Neural progenitor cell (in vitro differentiated cells): ENCODE measurements around the gene ALS2CL. TPM values are rescaled to one million over a fixed set of nuclear protein-coding genes. Genes with fewer than 3 reads are reported as not detected.

Experiments used
- DNase-seq: peaks from one replicate; pipeline ENCODE4 v3.0.0-alpha.2; 2016; ENCODE audit warnings: low spot score
- H2AFZ ChIP-seq: fragments of 200-600 bp; sonication (generic); replicated peaks from 2 replicates; pipeline ENCODE4 v1.6.1; 2016; ENCODE audit warnings: antibody characterized with exemption
- H3F3A ChIP-seq: fragments of 200-600 bp; sonication (generic); 2 replicates; pipeline ENCODE4 v1.6.1; 2016; ENCODE audit warnings: antibody characterized with exemption, low read depth
- H3K27ac ChIP-seq: fragments of 200-600 bp; sonication (generic); 2 replicates; pipeline ENCODE4 v1.5.1; 2016; ENCODE audit warnings: mild to moderate bottlenecking
- H3K27me3 ChIP-seq: fragments of 200-600 bp; sonication (generic); 2 replicates; pipeline ENCODE4 v1.6.1; 2016; ENCODE audit warnings: mild to moderate bottlenecking, moderate library complexity
- H3K36me3 ChIP-seq: fragments of 200-600 bp; sonication (generic); 2 replicates; pipeline ENCODE4 v1.5.1; 2016
- H3K4me1 ChIP-seq: fragments of 200-600 bp; sonication (generic); 2 replicates; pipeline ENCODE4 v1.6.1; 2016; ENCODE audit warnings: mixed run types
- H3K4me2 ChIP-seq: fragments of 200-600 bp; sonication (generic); 2 replicates; pipeline ENCODE4 v1.6.1; 2016
- H3K4me3 ChIP-seq: fragments of 200-600 bp; sonication (generic); 2 replicates; pipeline ENCODE4 v1.5.1; 2016
- H3K79me2 ChIP-seq: fragments of 200-600 bp; sonication (generic); 2 replicates; pipeline ENCODE4 v1.6.1; 2016; ENCODE audit warnings: low read depth
- H3K9ac ChIP-seq: fragments of 200-600 bp; sonication (generic); 2 replicates; pipeline ENCODE4 v1.6.1; 2016
- H3K9me3 ChIP-seq: fragments of 200-600 bp; sonication (generic); 2 replicates; pipeline ENCODE4 v1.5.1; 2016; ENCODE audit warnings: low read depth
- H4K20me1 ChIP-seq: fragments of 200-600 bp; sonication (generic); 2 replicates; pipeline ENCODE4 v1.6.1; 2016; ENCODE audit warnings: low read depth
- H3K27ac Mint-ChIP-seq: 3 replicates; pipeline ENCODE4 v1.8.0; 2021; ENCODE audit warnings: mixed read lengths
- H3K27me3 Mint-ChIP-seq: 2 replicates; pipeline ENCODE4 v1.8.0; 2022; ENCODE audit warnings: low read depth, mild to moderate bottlenecking, inconsistent platforms, moderate library complexity, mixed read lengths; ENCODE audit not compliant: insufficient read depth
- H3K36me3 Mint-ChIP-seq: 3 replicates; pipeline ENCODE4 v1.8.0; 2021; ENCODE audit warnings: mixed read lengths
- H3K4me1 Mint-ChIP-seq: 3 replicates; pipeline ENCODE4 v1.8.0; 2021; ENCODE audit warnings: mixed read lengths
- H3K4me3 Mint-ChIP-seq: 3 replicates; pipeline ENCODE4 v1.8.0; 2021; ENCODE audit warnings: mild to moderate bottlenecking, moderate library complexity, mixed read lengths
- H3K9me3 Mint-ChIP-seq: 3 replicates; pipeline ENCODE4 v1.8.0; 2020; ENCODE audit warnings: mixed read lengths
- EZH2 ChIP-seq: fragments of 200-600 bp; sonication (generic); IDR thresholded peaks from 2 replicates; pipeline ENCODE4 v1.6.1; 2017; ENCODE audit warnings: antibody characterized with exemption, mild to moderate bottlenecking, moderate library complexity
- EZH2phosphoT487 ChIP-seq: fragments of 200-600 bp; sonication (generic); IDR thresholded peaks from 2 replicates; pipeline ENCODE4 v1.6.1; 2017; ENCODE audit warnings: antibody characterized with exemption
- total RNA-seq: library from RNA; depleted of rRNA; stranded (reverse); fragments of >200 nt; gene quantifications from 2 replicates; pipeline ENCODE4 v1.2.3, GENCODE V29; 2015; ENCODE audit warnings: low replicate concordance
- TF ChIP-seq, protein P1 (sequence below): fragments of 200-600 bp; sonication (generic); IDR thresholded peaks from 2 replicates; pipeline ENCODE4 v1.5.1; 2017; ENCODE audit warnings: antibody characterized with exemption, mild to moderate bottlenecking

Gene ALS2CL
- total RNA-seq, 1 donor from 2014 or later, result 1.3 TPM

- Histone ChIP-seq H4K20me1 (no peaks in the 10 kb centered on the region), H3K27ac (no peak overlapping the region), H3K9me3 (no peaks in the 10 kb centered on the region), H3K27me3 (no peaks in the 10 kb centered on the region), H3K36me3 (no peaks in the 10 kb centered on the region), H3K4me1 (no peaks in the 10 kb centered on the region), H3K79me2 (no peaks in the 10 kb centered on the region), H3K4me3 (no peak overlapping the region), H2AFZ (no peak overlapping the region), H3K9ac (no peak overlapping the region), H3F3A (no peaks in the 10 kb centered on the region), H3K4me2 (no peak overlapping the region)
- Mint-ChIP-seq H3K36me3 (no peaks in the 10 kb centered on the region), H3K9me3 (no peaks in the 10 kb centered on the region), H3K4me3 (no peak overlapping the region), H3K4me1 (no peaks in the 10 kb centered on the region), H3K27ac (no peak overlapping the region), H3K27me3 (peaks cover 2% of the 10 kb centered on the region)
- no peak for TF ChIP-seq EZH2
- TF ChIP-seq EZH2phosphoT487, result no peak
- TF ChIP-seq, protein P1, sequence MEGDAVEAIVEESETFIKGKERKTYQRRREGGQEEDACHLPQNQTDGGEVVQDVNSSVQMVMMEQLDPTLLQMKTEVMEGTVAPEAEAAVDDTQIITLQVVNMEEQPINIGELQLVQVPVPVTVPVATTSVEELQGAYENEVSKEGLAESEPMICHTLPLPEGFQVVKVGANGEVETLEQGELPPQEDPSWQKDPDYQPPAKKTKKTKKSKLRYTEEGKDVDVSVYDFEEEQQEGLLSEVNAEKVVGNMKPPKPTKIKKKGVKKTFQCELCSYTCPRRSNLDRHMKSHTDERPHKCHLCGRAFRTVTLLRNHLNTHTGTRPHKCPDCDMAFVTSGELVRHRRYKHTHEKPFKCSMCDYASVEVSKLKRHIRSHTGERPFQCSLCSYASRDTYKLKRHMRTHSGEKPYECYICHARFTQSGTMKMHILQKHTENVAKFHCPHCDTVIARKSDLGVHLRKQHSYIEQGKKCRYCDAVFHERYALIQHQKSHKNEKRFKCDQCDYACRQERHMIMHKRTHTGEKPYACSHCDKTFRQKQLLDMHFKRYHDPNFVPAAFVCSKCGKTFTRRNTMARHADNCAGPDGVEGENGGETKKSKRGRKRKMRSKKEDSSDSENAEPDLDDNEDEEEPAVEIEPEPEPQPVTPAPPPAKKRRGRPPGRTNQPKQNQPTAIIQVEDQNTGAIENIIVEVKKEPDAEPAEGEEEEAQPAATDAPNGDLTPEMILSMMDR, result no peak
- DNase-seq, result no peak
These were observed 38.3 kb upstream of the ALS2CL start for GRCh38 chr3:46731795-46732194.

DNA sequence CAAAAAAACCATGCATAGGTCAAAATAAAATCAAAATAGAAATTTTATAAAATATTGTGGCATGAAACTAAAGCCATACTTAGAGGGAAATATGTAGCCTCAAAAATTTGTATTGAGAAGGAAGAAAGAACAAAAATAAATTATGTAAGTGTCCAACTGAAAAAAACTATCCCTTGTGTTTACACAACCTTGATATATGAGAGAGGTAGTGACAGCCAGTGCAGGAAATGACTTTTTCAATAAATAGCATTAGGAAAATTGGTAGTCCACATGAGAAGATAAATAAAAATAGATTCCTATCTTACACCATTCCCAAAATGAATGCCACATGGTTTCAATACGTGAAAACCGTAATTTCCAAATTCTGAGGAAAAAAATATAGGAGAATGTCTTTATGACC is 37.3 kb upstream of the ALS2CL start:
- Histone ChIP-seq H4K20me1 (no peaks in the 10 kb centered on the region), H3K4me3 (no peak overlapping the region), H3F3A (no peaks in the 10 kb centered on the region), H3K9me3 (no peaks in the 10 kb centered on the region), H3K9ac (no peak overlapping the region), H3K27me3 (no peaks in the 10 kb centered on the region), H2AFZ (no peak overlapping the region), H3K4me1 (no peaks in the 10 kb centered on the region), H3K27ac (no peak overlapping the region), H3K36me3 (no peaks in the 10 kb centered on the region), H3K4me2 (no peak overlapping the region), H3K79me2 (no peaks in the 10 kb centered on the region)
- Mint-ChIP-seq H3K4me1 (no peaks in the 10 kb centered on the region), H3K27me3 (peaks cover 3% of the 10 kb centered on the region), H3K27ac (no peak overlapping the region), H3K9me3 (no peaks in the 10 kb centered on the region), H3K36me3 (no peaks in the 10 kb centered on the region), H3K4me3 (no peak overlapping the region)
- no peak for DNase-seq
- TF ChIP-seq, protein P1, result no peak
- TF ChIP-seq EZH2, result no peak
- no peak for TF ChIP-seq EZH2phosphoT487

DNA sequence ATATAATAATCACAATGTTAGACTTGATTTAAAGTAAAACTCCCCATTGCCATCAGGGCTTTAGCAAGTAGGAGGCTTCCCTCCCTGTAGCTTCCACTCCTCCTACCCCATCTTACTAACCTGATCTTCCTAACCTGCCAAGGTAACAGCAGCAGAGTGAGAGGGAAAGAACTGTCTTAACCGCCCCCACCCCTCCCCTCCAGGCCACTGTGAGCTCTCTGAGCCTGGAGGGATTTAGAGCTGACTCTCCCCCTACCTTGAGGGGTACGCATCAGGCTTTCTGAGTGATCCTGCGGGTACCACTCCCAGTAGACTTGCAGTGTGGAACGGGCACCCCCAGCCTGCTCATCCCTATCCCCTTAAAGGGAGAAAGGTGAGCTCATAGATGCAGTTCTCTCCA is 35.6 kb upstream of the ALS2CL start:
- Histone ChIP-seq H3K4me1 (no peaks in the 10 kb centered on the region), H3K27ac (no peak overlapping the region), H3K4me3 (no peak overlapping the region), H3K36me3 (no peaks in the 10 kb centered on the region), H3K9ac (no peak overlapping the region), H3K4me2 (no peak overlapping the region), H3K27me3 (no peaks in the 10 kb centered on the region), H2AFZ (no peak overlapping the region), H3F3A (no peaks in the 10 kb centered on the region), H3K9me3 (no peaks in the 10 kb centered on the region), H3K79me2 (no peaks in the 10 kb centered on the region), H4K20me1 (no peaks in the 10 kb centered on the region)
- Mint-ChIP-seq H3K9me3 (no peaks in the 10 kb centered on the region), H3K27ac (no peak overlapping the region), H3K36me3 (no peaks in the 10 kb centered on the region), H3K4me1 (no peaks in the 10 kb centered on the region), H3K4me3 (no peak overlapping the region), H3K27me3 (peaks cover 3% of the 10 kb centered on the region)
- TF ChIP-seq, protein P1, result no peak
- TF ChIP-seq EZH2phosphoT487 (no peak), EZH2 (no peak)
- DNase-seq, result no peak
